ENCODE measurements around the gene P2RX6.
"Not testable (repeated sequence)": the region's sequence is repeated elsewhere in the genome, so short reads cannot be mapped to it uniquely, and the experiment has no call there.

P2RX6 gene

DNA sequence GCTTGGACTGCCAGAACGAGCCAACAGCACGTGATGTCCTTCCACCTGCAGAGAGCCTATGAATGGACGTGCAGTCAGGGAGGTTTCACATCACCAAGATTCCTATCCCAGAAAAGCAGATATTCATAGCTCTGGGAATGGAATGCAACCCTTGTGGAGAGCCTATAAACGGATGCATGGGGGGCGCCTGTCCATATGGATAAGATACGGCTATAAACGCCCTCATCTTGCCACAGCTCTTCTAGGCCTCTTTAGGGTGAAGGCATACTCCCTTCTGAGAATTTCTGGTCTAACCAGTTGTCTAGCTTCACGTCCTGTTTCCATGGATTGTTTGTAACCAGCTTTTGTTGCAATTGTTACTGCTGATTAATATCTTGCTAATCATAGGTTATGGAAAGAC lies 56.8 kb downstream of the P2RX6 start:
- not testable (repeated sequence) for DNase-seq (ENCODE audit: extremely low read depth in 1 of 2, low read depth in 1 of 2)

DNA sequence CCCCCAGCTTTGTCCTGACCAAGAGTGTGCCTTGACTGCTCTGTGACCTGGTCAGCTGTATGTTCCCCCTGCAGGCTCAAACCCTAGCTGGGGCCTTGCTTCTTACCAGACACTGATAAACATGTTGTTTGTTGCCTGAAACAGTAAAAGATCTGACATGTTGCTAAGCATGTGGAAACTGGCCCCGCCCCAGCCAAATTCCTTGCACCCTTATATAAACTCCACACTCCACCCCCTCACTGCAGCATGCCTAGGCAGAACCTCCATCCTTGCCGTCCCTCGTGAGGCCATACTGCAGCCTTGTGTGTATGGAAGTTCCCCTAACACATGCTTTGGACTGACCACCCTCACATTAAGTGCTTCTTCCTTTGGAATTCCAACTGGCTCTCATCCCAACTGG lies 58.1 kb downstream of the P2RX6 start:
- DNase-seq (ENCODE audit: extremely low read depth in 1 of 2, low read depth in 1 of 2) = no peak

- no peak for DNase-seq (ENCODE audit: extremely low read depth in 1 of 2, low read depth in 1 of 2)
Measured at GRCh38 chr22:21073482-21073881, 58.5 kb downstream of the P2RX6 start.

DNA sequence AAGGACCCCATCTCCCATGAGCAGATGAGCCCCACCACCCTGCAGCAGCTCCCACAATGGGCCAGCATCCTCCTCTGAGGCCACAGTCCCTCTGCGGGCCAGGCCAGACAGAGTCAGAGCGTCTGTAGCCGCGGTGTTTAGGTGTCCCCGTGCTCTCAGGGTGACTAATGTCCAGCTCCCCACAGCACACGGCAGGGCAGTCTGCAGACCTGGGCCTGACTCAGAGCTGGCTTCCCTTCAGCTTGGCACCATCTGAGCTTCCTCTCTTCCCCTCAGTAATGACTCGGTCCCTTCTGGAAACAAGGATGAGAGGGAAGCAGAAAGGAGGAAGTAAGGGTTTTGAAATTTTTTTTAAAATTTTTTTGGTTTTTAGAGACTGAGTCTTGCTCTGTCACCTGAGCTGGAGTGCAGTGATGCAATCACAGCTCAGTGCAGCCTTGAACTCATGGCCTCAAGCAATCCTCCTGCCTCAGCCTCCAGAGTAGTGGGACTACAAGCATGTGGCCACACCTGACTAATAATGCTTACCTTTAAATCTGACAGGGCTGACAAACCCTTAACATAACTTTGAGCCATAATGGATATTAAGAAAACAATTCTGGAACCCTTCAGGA lies 59.2 kb downstream of the P2RX6 start:
- DNase-seq (ENCODE audit: extremely low read depth in 1 of 2, low read depth in 1 of 2) = no peak

GRCh38 chr22:21075516-21076138 lies 60.7 kb downstream of the P2RX6 start:
- DNase-seq (ENCODE audit: extremely low read depth in 1 of 2, low read depth in 1 of 2) = no peak

GRCh38 chr22:21076912-21077625 lies 62.1 kb downstream of the P2RX6 start:
- DNase-seq (ENCODE audit: extremely low read depth in 1 of 2, low read depth in 1 of 2) = no peak
